Right lobe of liver (tissue), 6 donors: Measurements from ENCODE around the gene MAGOH. TPM values are rescaled to one million over a fixed set of nuclear protein-coding genes. Genes with fewer than 3 reads are reported as not detected.

Experiments used
- ATAC-seq, 4 donors: fragments of 200-7000 bp; cut with Tn5 transposase; one replicate each; pipeline ENCODE4 v1.9.1; 2020; ENCODE audit warnings: mild to moderate bottlenecking in 4 of 4, moderate library complexity in 4 of 4
- DNase-seq, 3 donors: peaks; one replicate each; pipeline ENCODE4 v3.0.0-alpha.2; 2020
- H3K27ac ChIP-seq, 3 donors: fragments of 200-600 bp; one replicate each; pipeline ENCODE4 v1.8.0; 2022
- H3K27me3 ChIP-seq, 2 donors: fragments of 200-600 bp; one replicate each; pipeline ENCODE4 v1.8.0; 2022
- H3K36me3 ChIP-seq, 4 donors: fragments of 200-600 bp; sonication (generic) in 1 of 4; one replicate each; pipeline versions ENCODE4 v1.5.1 to v1.8.0; 2017 to 2022; ENCODE audit warnings: control low read depth in 1 of 4
- H3K4me1 ChIP-seq, 4 donors: fragments of 200-600 bp; sonication (generic) in 1 of 4; one replicate each; pipeline versions ENCODE4 v1.5.1 to v1.8.0; 2017 to 2022; ENCODE audit warnings: control low read depth in 1 of 4
- H3K4me3 ChIP-seq, 3 donors: fragments of 200-600 bp; one replicate each; pipeline ENCODE4 v1.8.0; 2022
- H3K9me3 ChIP-seq, 4 donors: fragments of 200-600 bp; sonication (generic) in 1 of 4; one replicate each; pipeline versions ENCODE4 v1.5.1 to v1.8.0; 2017 to 2022; ENCODE audit warnings: control low read depth in 1 of 4
- CTCF ChIP-seq, 4 donors: fragments of 200-600 bp in 3 of 4; fragments of 450-650 bp in 1 of 4; IDR thresholded peaks; one replicate each; pipeline versions ENCODE4 v1.5.1 to v1.8.0; 2016 to 2022; ENCODE audit warnings: antibody characterized with exemption in 4 of 4, mild to moderate bottlenecking in 2 of 4
- POLR2A ChIP-seq: fragments of 450-650 bp; IDR thresholded peaks from one replicate; pipeline ENCODE4 v1.6.1; 2017; ENCODE audit warnings: antibody characterized with exemption, mild to moderate bottlenecking
- WGBS: methylation state at CpG from one replicate; pipeline ENCODE4 v1.1.6; 2018; ENCODE audit warnings: low coverage, low lambda C conversion rate; ENCODE audit not compliant: insufficient coverage; ENCODE audit errors: missing lambda C conversion rate; 5-methylcytosine and 5-hydroxymethylcytosine counted together
- intact Hi-C, 2 donors: fragments of 100-400 bp; cut with DNase I; formaldehyde crosslinking; loops; one replicate each; pipeline versions ENCODE4 v1.11.2 to v1.14.1; 2022
- total RNA-seq, 6 experiments: library from RNA; depleted of rRNA in 2 of 6; stranded (reverse); fragments of >200 nt in 2 of 6; fragmentation: NEBNext Ultra II Directional in 3 of 6; extraction: Animal tissue kit (Norgen Biotek cat#: 25700) in 3 of 6; gene quantifications; one replicate each; pipeline versions ENCODE4 v1.1.0 to v1.2.4, GENCODE V29; 2016 to 2023
- donor health status: DM: no; HTN: yes; CAD: no.
- donor health status: DM: no; HTN: no; CAD: no.
- donor health status: DM: no; HTN: no; CAD: no.
- donor health status: DM: no; HTN: yes; CAD: no.
- donor health status: DM: no; HTN: yes; CAD: no.

Gene MAGOH
- total RNA-seq, 6 experiments from 2014 or later, result 10.9 to 28.1 (median 19.4) TPM

- intact Hi-C loops, result loop anchor here in 1 of 2 donors (5.0 kb wide), 1 partner anchor 117 kb away; no protein-coding TSS in a partner anchor
- TF ChIP-seq POLR2A (no peak), CTCF (IDR thresholded peaks at IDR 0.05) (no peak)
- H3K4me1 ChIP-seq, result no peaks in the 10 kb centered on the region
- no peaks in the 10 kb centered on the region for H3K36me3 ChIP-seq
- H3K27ac ChIP-seq, result no peak overlapping the region
- DNase-seq (no peak), ATAC-seq (no peak)
- no CpG with 5 or more reads among the region's 3 CpGs for WGBS
- H3K27me3 ChIP-seq, result no peaks in the 10 kb centered on the region
- H3K4me3 ChIP-seq, result no peak overlapping the region
- no peaks in the 10 kb centered on the region for H3K9me3 ChIP-seq
These were observed 37.2 kb upstream of the MAGOH start for GRCh38 chr1:53275566-53275965.

- Histone ChIP-seq H3K36me3 (no peaks in the 10 kb centered on the region), H3K27ac (no peak overlapping the region), H3K27me3 (no peaks in the 10 kb centered on the region), H3K9me3 (no peaks in the 10 kb centered on the region), H3K4me3 (no peak overlapping the region), H3K4me1 (no peaks in the 10 kb centered on the region)
- no peak for TF ChIP-seq CTCF (IDR thresholded peaks at IDR 0.05)
- no peak for ATAC-seq
- intact Hi-C loops, result loop anchor here in 1 of 2 donors (5.0 kb wide), 1 partner anchor 118 kb away; no protein-coding TSS in a partner anchor
- WGBS, result 40% methylated on average over 1 of the region's 13 CpGs
- no peak for DNase-seq
These were observed 36.3 kb upstream of the MAGOH start for GRCh38 chr1:53274541-53275185.

- 89% methylated on average over 2 of the region's 4 CpGs for WGBS
These were observed 35.7 kb upstream of the MAGOH start for GRCh38 chr1:53274026-53274425.

GRCh38 chr1:53273526-53273925 lies 35.2 kb upstream of the MAGOH start:
- Histone ChIP-seq H3K27ac (no peak overlapping the region), H3K27me3 (no peaks in the 10 kb centered on the region), H3K4me3 (no peak overlapping the region), H3K9me3 (no peaks in the 10 kb centered on the region), H3K4me1 (no peaks in the 10 kb centered on the region), H3K36me3 (no peaks in the 10 kb centered on the region)
- TF ChIP-seq POLR2A (no peak), CTCF (IDR thresholded peaks at IDR 0.05) (no peak)
- DNase-seq (no peak), ATAC-seq (no peak)
- WGBS, result 65% methylated on average over 2 of the region's 2 CpGs
- intact Hi-C loops, result no loop called here

More at GRCh38 chr1:53274026-53274425, 35.7 kb upstream of the MAGOH start:
- no peak overlapping the region for H3K27ac ChIP-seq
- no peak for ATAC-seq
- no peaks in the 10 kb centered on the region for H3K4me1 ChIP-seq
- no peak overlapping the region for H3K4me3 ChIP-seq
- no peaks in the 10 kb centered on the region for H3K9me3 ChIP-seq
- H3K27me3 ChIP-seq, result no peaks in the 10 kb centered on the region
- DNase-seq, result no peak
- no peaks in the 10 kb centered on the region for H3K36me3 ChIP-seq
- intact Hi-C loops, result no loop called here
- no peak for TF ChIP-seq CTCF (IDR thresholded peaks at IDR 0.05)
- TF ChIP-seq POLR2A, result no peak
